GM12878 (cell line): ENCODE measurements around the gene GATA2. TPM values are rescaled to one million over a fixed set of nuclear protein-coding genes. Genes with fewer than 3 reads are reported as not detected.

Experiments
- ATAC-seq: fragments of 200-7000 bp; cut with Tn5 transposase; 3 replicates; pipeline ENCODE4 v1.9.1; 2020; ENCODE audit warnings: mild to moderate bottlenecking, moderate library complexity
- BruUV-seq: library from RNA; stranded (reverse); fragments of 400-500 nt; replicated peaks from 2 replicates; lab custom pipeline; 2021; lab: Mats Ljungman, UMichigan
- CTCF ChIA-PET: fragments of 300-600 bp; sonication (Branson Sonifier 250); formaldehyde crosslinking; extraction: SDS; loops from one replicate; lab custom pipeline; 2021; ENCODE audit warnings: inconsistent platforms; lab: Yijun Ruan, JAX
- POLR2A ChIA-PET: fragments of 350-600 bp; formaldehyde crosslinking; extraction: SDS; loops from one replicate; lab custom pipeline; 2021; ENCODE audit warnings: inconsistent platforms; lab: Charles Lee
- RAD21 ChIA-PET: fragments of 300-600 bp; sonication (Branson Sonifier 250); formaldehyde crosslinking; loops from one replicate; lab custom pipeline; 2023; ENCODE audit warnings: antibody characterized with exemption; ENCODE audit not compliant: unreplicated experiment; lab: Charles Lee
- SMC1A ChIA-PET: fragments of 300-600 bp; sonication (Branson Sonifier 250); formaldehyde crosslinking; loops from one replicate; lab custom pipeline; 2023; ENCODE audit not compliant: unreplicated experiment, uncharacterized antibody; lab: Charles Lee
- DNase-seq: peaks from one replicate; pipeline ENCODE4 v3.0.0-alpha.2; 2011; ENCODE audit warnings: low read depth, low spot score
- FAIRE-seq: peaks from 3 replicates; lab custom pipeline; 2011; peaks lifted over from hg19 to GRCh38; lab: Jason Lieb, UNC
- H2AFZ ChIP-seq: 2 replicates; pipeline ENCODE4 v1.6.0; 2011; ENCODE audit warnings: low read depth, low read length, control low read depth; ENCODE audit not compliant: control insufficient read depth
- H3K27ac ChIP-seq: 2 replicates; pipeline ENCODE4 v1.5.1; 2011; ENCODE audit warnings: control low read depth; ENCODE audit not compliant: control insufficient read depth, insufficient read depth
- H3K27me3 ChIP-seq, 2 experiments: replicated peaks in 1 of 2; 2 replicates each; pipeline versions ENCODE4 v1.6.0 to v1.6.1; 2011; ENCODE audit warnings: low read length in 1 of 2; ENCODE audit not compliant: control insufficient read depth in 2 of 2, insufficient read depth in 2 of 2
- H3K36me3 ChIP-seq, 2 experiments: 2 replicates each; pipeline ENCODE4 v1.5.1; 2011; ENCODE audit warnings: low read length in 1 of 2; ENCODE audit not compliant: control insufficient read depth in 2 of 2, insufficient read depth in 2 of 2
- H3K4me1 ChIP-seq: 2 replicates; pipeline ENCODE4 v1.6.1; 2011; ENCODE audit warnings: mild to moderate bottlenecking, low read length, moderate library complexity, mixed read lengths; ENCODE audit not compliant: control insufficient read depth, insufficient read depth
- H3K4me2 ChIP-seq: 2 replicates; pipeline ENCODE4 v1.6.0; 2011; ENCODE audit warnings: control low read depth; ENCODE audit not compliant: control insufficient read depth, insufficient read depth
- H3K4me3 ChIP-seq: fragments of 200-600 bp; sonication (generic); 2 replicates; pipeline ENCODE4 v1.5.1; 2016
- H3K79me2 ChIP-seq: 2 replicates; pipeline ENCODE4 v1.6.0; 2011; ENCODE audit warnings: low read length; ENCODE audit not compliant: control insufficient read depth, insufficient read depth
- H3K9ac ChIP-seq: 2 replicates; pipeline ENCODE4 v1.8.0; 2011; ENCODE audit warnings: low read length, control low read depth, mixed read lengths; ENCODE audit not compliant: control insufficient read depth, insufficient read depth
- H3K9me3 ChIP-seq: replicated peaks from 3 replicates; pipeline ENCODE4 v1.5.1; 2011; ENCODE audit warnings: mild to moderate bottlenecking, low read length; ENCODE audit not compliant: control insufficient read depth, insufficient read depth
- H4K20me1 ChIP-seq: 2 replicates; pipeline ENCODE4 v1.6.0; 2011; ENCODE audit not compliant: control insufficient read depth, insufficient read depth
- ATF2 ChIP-seq: IDR thresholded peaks from 2 replicates; pipeline ENCODE4 v1.6.1; 2012; ENCODE audit warnings: low read length, inconsistent platforms
- BCLAF1 ChIP-seq: fragments of 450-650 bp; IDR thresholded peaks from 2 replicates; pipeline ENCODE4 v1.6.1; 2017; ENCODE audit warnings: antibody characterized with exemption, mild to moderate bottlenecking, moderate library complexity
- CBX3 ChIP-seq: fragments of 200-600 bp; sonication (generic); IDR thresholded peaks from 2 replicates; pipeline ENCODE4 v1.6.1; 2016; ENCODE audit warnings: low read depth, borderline replicate concordance
- E2F4 ChIP-seq: IDR thresholded peaks from 2 replicates; pipeline ENCODE4 v1.6.1; 2012; ENCODE audit warnings: low read depth, low read length, improper control_type of control experiment
- GATAD2B ChIP-seq: fragments of 450-650 bp; conservative IDR thresholded peaks from 2 replicates; pipeline ENCODE4 v1.6.1; 2017; ENCODE audit warnings: low read depth, mild to moderate bottlenecking, moderate library complexity
- IKZF1 ChIP-seq: fragments of 450-650 bp; conservative IDR thresholded peaks from 2 replicates; pipeline ENCODE4 v1.6.1; 2017; ENCODE audit warnings: antibody characterized with exemption, mild to moderate bottlenecking
- KAT2A ChIP-seq: conservative IDR thresholded peaks from 2 replicates; pipeline ENCODE4 v1.6.1; 2011; ENCODE audit warnings: low read depth, low read length; ENCODE audit not compliant: control insufficient read depth
- NBN ChIP-seq: fragments of 450-650 bp; IDR thresholded peaks from 2 replicates; pipeline ENCODE4 v1.6.1; 2016
- POU2F2 ChIP-seq: IDR thresholded peaks from 3 replicates; pipeline ENCODE4 v1.6.1; 2011; ENCODE audit warnings: low read depth, mild to moderate bottlenecking, low read length, borderline replicate concordance
- ZBTB4 ChIP-seq: fragments of 450-650 bp; formaldehyde crosslinking; IDR thresholded peaks from 2 replicates; pipeline ENCODE4 v1.4.0; 2022; ENCODE audit warnings: mild to moderate bottlenecking, moderate library complexity
- ZNF622 ChIP-seq: fragments of 450-650 bp; IDR thresholded peaks from 2 replicates; pipeline ENCODE4 v1.6.1; 2017; ENCODE audit warnings: mild to moderate bottlenecking, inconsistent platforms
- whole genome bisulfite sequencing: methylation state at CpG from one replicate; pipeline ENCODE4 v1.1.6; 2016; ENCODE audit warnings: low lambda C conversion rate; ENCODE audit not compliant: insufficient replicate concordance, insufficient coverage; ENCODE audit errors: missing lambda C conversion rate; 5-methylcytosine and 5-hydroxymethylcytosine counted together
- in situ Hi-C: fragments of 300-500 bp; cut with MboI; formaldehyde crosslinking; loops from 9 replicates; pipeline ENCODE4 v1.14.3; 2018; ENCODE audit warnings: mixed read lengths
- intact Hi-C: fragments of 100-400 bp; cut with micrococcal nuclease; formaldehyde crosslinking; loops from one replicate; pipeline ENCODE4 v1.14.2; 2022; ENCODE audit not compliant: unreplicated experiment
- polyA plus RNA-seq, 11 experiments: library from polyadenylated mRNA; depleted of rRNA in 4 of 11; unstranded in 6 of 11; stranded (reverse) in 5 of 11; fragments of >200 nt; fragmentation: Nextera tagmentation in 4 of 11; fragmentation: Illumina TruSeq in 1 of 11; extraction: Ambion mirVana in 4 of 11; extraction: Trizol in 1 of 11; gene quantifications; 1 replicate in 1 of 11; 2 replicates in 10 of 11; pipeline versions ENCODE4 v1.2.1 to v1.2.3, GENCODE V29; 2011 to 2016; ENCODE audit warnings: inconsistent platforms in 2 of 11, missing spikeins in 2 of 11, low read depth in 1 of 11
- total RNA-seq, 4 experiments: library from RNA; depleted of rRNA in 3 of 4; stranded (reverse); fragments of >200 nt in 3 of 4; fragmentation: Illumina TruSeq in 1 of 4; extraction: Trizol in 1 of 4; gene quantifications; 2 replicates each; pipeline versions ENCODE4 v1.2.1 to v1.2.3, GENCODE V29; 2013 to 2021

The GATA2 gene
- total and polyA plus RNA-seq, 10 of the 15 experiments (the other 5 are each of a cell fraction or from before 2014, with no cell fraction given) = 0.56 TPM; not detected in 9

GRCh38 chr3:128490915-128491690 is 1.9 kb downstream of the GATA2 start:
- SMC1A ChIA-PET = no interaction called here
- no peak for ATAC-seq
- Histone ChIP-seq H3K4me1 (no peaks in the 10 kb centered on the region), H3K27ac (no peak overlapping the region), H3K9ac (no peak overlapping the region), H3K36me3 (no peaks in the 10 kb centered on the region), H3K9me3 (no peaks in the 10 kb centered on the region), H4K20me1 (no peaks in the 10 kb centered on the region; the same call in none of the 2 replicates), H3K79me2 (no peaks in the 10 kb centered on the region), H3K4me2 (no peak overlapping the region), H3K4me3 (no peak overlapping the region), H3K27me3 (peaks cover 27 to 42% of the 10 kb centered on the region in 2 experiments), H2AFZ (no peak overlapping the region)
- no peak for DNase-seq
- BruUV-seq = no TSS peak
- intact Hi-C loops (loop anchor here (10.0 kb wide), 1 partner anchor 266 kb away; no protein-coding TSS in a partner anchor), in situ Hi-C loops (loop anchor here (10.0 kb wide), 1 partner anchor 396 kb away; no protein-coding TSS in a partner anchor)
- CTCF ChIA-PET = interaction anchor here (1.0 kb wide), 1 partner anchor 15 kb away, joined by 3 read pairs; no protein-coding TSS in a partner anchor
- no peak for FAIRE-seq
- RAD21 ChIA-PET = no interaction called here
- WGBS = 3% methylated on average over 23 of the region's 23 CpGs
- POLR2A ChIA-PET = no interaction called here
- TF ChIP-seq ZBTB4 (no peak), IKZF1 (no peak), NBN (no peak), ATF2 (no peak), KAT2A (no peak), GATAD2B (no peak), POU2F2 (no peak), E2F4 (no peak), BCLAF1 (no peak), ZNF622 (no peak), CBX3 (no peak)
